Ecto neural progenitor cell (in vitro differentiated cells): ENCODE data around the gene EIF4H.
"Not testable (repeated sequence)": the region's sequence is repeated elsewhere in the genome, so short reads cannot be mapped to it uniquely, and the experiment has no call there.

Experiments used
- DNase-seq: peaks from one replicate; pipeline ENCODE4 v3.0.0-alpha.2; 2018; ENCODE audit warnings: low spot score

EIF4H gene

GRCh38 chr7:74224907-74225306 lies 50.8 kb downstream of the EIF4H start:
- not testable (repeated sequence) for DNase-seq

DNA sequence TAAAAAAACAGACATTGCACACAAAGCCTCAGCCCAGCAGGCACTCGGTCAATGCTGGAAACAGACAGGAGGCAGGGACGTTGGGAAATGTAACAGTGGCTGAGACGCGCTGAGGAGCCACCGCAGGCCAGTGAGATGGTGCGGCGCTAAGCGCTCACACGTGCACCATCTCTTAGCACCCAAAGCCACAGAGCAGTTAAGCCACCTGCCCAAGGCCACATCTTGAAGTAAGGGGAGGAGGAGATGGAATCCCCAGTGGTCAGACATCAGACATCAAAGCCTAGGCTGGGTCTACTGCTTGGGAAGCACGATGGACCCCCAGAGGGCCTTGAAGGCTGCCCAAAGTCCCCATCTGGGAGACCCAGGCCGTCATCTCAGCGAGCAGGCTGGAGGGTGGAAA lies 51.2 kb downstream of the EIF4H start:
- no peak for DNase-seq

GRCh38 chr7:74226633-74227032 lies 52.5 kb downstream of the EIF4H start:
- DNase-seq = no peak

DNA sequence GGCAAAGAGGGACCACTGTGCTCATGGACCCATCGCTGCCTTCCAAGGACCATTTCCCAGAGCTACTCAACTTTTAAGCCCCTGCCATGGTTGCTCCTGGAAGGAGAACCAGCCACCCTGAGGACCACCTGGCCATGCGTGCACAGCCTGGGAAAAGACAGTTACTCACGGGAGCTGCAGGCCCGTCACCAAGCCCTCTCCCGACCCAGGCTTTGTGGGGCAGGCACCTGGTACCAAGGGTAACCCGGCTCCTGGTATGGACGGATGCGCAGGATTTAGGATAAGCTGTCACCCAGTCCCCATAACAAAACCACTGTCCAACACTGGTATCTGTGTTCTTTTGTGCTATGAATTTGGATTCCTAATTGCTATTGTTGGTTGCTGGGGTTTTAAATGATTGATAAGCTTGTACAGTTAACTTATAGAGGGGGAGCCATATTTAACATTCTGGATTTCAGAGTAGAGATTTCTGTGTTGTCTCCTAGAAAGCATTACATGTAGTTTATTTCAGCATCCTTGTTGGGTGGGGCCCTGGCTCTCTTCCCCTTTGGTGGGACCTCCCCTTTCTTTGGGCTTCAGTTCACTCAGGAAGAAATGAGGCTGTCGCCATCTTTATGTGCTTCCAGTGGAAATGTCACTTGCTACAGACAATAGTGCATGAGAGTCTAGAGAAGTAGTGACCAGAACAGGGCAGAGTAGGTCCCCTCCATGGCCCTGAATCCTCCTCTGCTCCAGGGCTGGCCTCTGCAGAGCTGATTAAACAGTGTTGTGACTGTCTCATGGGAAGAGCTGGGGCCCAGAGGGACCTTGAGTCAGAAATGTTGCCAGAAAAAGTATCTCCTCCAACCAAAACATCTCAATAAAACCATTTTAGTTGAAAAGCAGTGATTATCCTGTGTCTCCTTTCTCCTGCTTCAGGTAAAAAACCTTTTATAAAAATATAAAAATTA lies 55.1 kb downstream of the EIF4H start:
- DNase-seq = no peak

GRCh38 chr7:74230446-74231231 lies 56.5 kb downstream of the EIF4H start:
- no peak for DNase-seq

DNA sequence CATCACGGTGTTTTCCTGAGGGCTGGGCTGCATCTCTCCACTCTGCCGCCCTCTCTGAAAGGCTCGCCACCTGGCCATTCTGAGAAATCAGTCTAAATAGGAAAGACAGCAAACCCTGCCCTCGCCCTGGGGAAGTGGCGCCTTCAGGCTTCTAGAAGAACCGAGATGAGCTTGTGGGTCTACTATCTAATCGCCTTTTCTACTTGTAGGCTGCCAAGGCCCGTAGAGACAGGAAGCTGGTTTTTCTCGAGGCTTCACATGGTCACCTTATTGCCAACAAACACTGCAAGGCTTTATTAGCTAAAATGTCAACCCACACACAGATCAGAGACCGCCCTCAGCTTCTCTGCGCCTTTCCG lies 57.1 kb downstream of the EIF4H start:
- DNase-seq = no peak

- no peak for DNase-seq
These were observed 59.6 kb downstream of the EIF4H start for GRCh38 chr7:74233655-74234285.

- no peak for DNase-seq
These were observed 61.5 kb downstream of the EIF4H start for GRCh38 chr7:74235518-74236268.

- no peak for DNase-seq
These were observed 62.1 kb downstream of the EIF4H start for GRCh38 chr7:74236284-74236683.

DNA sequence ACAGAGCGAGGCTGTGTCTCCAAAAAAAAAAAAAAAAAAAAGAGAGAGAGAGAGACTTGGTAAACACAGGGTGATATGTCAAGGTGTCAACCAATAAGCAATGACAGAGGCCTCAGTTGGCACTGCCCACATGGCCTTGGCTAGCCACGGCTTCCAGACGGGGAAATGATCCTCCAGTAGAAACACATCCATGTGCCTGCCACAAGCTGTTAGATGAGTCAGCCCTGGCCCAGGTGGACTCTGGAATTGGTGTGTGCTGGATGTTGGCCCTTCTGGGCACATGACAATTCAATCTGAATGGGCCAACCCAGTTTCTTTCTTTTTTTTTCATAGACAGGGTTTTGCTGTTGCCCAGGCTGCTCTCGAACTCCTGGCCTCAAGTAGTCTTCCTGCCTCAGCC lies 66.3 kb downstream of the EIF4H start:
- no peak for DNase-seq

- DNase-seq = no peak
These were observed 67.9 kb downstream of the EIF4H start for GRCh38 chr7:74242122-74242443.

DNA sequence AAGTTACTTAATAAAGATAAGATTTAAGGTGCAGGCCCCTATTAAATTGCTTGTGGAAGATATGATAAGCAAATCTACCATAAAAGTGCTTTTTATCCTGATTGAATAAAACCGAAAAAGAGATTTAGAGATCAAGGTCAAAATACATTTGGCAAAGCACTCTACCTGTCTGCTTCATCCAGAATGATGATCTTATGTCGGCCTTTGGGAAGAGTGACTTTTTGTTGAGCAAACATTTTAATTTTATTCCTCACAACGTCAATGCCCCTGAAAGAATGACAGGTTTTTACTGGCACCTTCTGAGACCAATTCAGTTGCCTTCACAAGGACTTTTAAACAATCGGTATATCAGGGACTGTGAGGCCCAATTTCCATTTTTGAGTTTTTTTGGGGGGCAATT lies 72.3 kb downstream of the EIF4H start:
- no peak for DNase-seq
